Muscle of arm (tissue), 12 donors: Measurements from ENCODE around the gene SLC2A13. TPM values are rescaled to one million over a fixed set of nuclear protein-coding genes. Genes with fewer than 3 reads are reported as not detected.
"Not testable (repeated sequence)": the region's sequence is repeated elsewhere in the genome, so short reads cannot be mapped to it uniquely, and the experiment has no call there.

Source experiments
- DNase-seq: peaks from one replicate; pipeline ENCODE4 v3.0.0-alpha.2; 2013
- polyA plus RNA-seq, 12 donors: library from polyadenylated mRNA; unstranded; fragments of 120-200 nt; gene quantifications; one replicate each; pipeline ENCODE4 v1.2.1, GENCODE V29; 2013; ENCODE audit not compliant: insufficient read length in 12 of 12

The SLC2A13 gene
- polyA plus RNA-seq, 12 donors: 3.6 to 7.6 (median 4.5) TPM; not detected in 1

DNA sequence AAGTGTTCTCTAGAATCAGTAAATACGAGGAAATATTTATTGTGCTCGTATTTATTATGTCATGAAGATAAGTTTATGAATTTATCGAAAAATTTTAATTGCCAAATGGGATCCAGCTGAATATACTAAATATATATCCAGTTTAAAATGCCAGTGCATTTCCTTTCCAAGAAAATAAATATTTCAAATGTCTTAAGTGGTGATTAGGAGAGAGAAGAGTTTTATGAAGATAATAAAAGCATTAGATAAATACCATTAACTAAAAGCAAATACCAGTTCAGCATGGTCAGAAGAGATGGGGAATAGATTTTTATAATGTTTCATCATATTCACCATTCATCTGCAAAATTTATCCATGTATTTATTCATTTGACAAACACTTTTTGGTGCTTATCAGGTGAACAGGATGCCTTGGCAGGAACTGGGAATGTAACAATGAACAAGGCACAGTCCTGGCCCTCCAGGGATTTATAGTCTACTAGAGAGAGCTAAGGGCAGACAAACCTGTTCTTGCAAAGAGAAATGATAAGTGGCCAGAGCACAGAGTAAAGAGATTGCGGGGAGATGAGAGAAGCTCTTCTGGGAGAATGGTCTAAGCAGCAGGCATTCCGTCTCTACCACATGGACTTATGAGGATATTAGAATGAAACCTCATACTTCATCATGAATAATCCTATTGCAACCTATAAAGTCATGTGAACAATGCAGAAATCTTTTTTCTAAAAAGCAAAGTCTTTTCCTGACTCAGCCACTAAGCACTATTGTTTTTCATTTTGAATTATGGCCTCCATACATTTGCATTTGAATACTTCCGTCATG, 342.6 kb downstream of the SLC2A13 start:
- no peak for DNase-seq

DNA sequence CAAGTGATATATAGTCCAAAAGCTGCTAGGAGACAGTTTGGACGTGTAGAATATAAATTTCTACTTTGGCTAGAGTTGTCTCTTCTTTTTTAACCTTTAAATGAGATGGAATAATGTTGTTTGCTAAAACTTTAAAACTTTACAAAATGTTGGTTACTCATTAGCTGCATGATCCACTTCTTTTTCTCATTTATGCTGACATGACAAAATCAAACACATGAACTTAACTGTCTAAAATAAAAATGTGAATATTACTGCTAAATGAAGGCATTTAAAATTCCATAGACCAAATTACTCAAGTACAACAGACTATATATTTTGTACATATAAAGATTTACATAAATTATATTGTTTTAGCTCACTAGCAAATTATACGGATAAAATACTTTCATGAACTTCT, 350.4 kb downstream of the SLC2A13 start:
- no peak for DNase-seq

DNA sequence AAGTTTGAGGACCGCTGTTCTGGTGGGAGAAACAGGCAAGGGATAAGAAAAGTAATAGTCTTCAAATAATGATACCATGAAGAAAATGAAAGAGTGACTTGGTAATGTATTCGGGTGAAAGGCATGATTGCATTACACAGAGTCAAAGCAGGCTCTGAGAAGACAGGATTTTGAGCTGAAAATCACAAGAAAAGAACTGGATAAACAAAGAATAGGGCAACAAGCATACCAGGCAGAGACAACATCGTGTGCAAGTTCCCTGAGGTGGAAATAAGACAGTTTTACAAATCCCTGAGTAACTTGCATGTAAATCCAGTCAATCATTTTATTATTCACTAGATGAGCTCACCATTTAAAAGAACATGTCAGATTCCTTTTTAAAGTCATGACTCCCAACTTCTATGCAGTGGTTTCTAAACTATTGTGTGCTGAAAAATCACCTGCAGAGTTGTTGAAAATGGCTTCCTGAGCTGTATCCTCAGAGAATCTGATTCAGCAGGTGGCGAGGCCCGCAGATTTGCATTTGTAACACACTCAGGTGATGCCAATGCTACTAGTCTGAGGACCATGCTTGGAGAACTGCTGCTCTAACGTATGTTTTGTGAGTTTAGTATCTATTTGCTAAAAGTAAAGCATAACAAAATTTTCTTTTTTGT, 353.3 kb downstream of the SLC2A13 start:
- DNase-seq: no peak

DNA sequence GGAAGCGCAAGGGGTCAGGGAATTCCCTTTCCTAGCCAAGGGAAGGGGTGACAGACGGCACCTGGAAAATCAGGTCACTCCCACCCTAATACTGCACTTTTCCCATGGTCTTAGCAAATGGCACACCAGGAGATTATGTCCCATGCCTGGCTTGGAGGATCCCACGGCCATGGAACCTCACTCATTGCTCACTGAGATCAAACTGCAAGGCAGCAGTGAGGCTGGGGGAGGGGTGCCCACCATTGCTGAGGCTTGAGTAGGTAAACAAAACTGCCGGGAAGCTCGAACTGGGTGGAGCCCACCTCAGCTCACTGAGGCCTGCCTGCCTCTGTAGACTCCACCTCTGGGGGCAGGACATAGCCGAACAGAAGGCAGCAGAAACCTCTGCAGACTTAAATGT, 359.7 kb downstream of the SLC2A13 start:
- not testable (repeated sequence) for DNase-seq

DNA sequence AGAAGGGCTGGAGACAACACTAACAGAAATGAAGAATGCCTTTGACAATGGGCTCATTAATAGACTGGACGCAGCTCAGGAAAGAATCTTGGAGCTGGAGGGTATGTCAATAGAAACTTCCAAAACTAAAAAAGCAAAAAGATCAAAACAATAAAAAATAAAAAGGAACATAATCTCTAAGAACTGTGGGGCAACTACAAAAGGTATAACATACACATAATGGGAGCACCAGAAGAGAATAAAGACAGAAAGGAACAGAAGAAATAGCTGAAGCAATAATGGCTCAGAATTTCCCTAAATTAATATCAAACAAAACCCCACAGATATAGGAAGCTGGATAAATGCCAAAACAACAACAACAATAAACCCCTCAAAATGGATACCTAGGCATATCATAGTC, 362.2 kb downstream of the SLC2A13 start:
- no peak for DNase-seq

DNA sequence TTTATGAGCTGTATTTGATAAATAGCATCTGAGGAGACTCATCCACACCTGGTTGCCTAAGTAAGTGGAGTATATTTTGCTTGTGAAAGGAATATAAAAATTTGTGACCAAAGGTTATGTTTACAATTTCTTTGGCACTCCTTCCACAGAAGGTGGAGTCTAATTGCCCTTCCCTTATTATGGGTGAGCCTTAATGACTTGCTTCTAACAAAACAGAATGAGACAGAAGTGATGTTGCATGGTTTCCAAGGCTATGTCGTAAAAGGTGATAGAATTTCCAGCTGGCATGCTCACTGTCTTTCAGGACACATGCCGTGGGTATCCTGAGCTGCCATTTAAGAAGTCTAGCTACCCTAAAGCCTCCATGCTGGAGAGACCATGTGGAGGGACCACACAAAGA, 369.5 kb downstream of the SLC2A13 start:
- DNase-seq: no peak

DNA sequence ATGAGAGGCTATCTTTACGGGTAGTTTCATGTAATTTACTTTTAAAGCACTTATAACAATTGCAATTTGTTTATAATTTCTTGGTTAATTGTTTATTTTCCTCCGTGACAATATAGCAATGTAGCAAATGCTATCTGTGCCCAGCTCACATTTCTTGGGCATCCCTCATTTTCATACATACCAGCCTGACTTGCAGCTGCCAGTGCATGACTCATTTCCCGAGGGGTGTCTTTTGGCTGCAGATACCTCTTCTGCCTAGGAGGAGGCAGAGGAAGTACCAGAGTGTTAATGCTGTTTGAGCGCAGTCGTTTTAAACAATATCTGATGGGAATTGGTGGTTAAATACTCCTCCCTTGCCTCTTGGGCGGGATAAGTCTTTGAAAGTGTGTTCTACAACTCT, 382.1 kb downstream of the SLC2A13 start:
- DNase-seq: peak; percentile 29

DNA sequence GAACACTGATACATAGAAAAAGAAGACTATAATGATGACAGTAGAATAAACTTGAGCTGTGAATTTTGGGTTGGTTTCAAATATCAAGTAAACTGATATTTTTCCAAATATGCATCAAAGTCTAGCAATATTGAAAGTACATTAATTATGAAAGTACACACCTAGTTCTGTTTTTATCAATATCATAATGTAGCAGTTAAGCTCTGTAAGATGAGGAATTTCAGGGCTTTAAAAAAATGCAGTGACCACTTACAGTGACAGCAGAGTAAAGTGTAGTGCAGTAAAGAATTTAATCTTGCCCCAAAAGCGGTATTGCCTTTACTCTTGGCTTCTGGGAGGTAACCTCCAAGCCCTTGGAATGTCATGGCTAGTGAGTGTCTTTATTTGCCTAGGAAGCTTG, 383.4 kb downstream of the SLC2A13 start:
- no peak for DNase-seq

DNA sequence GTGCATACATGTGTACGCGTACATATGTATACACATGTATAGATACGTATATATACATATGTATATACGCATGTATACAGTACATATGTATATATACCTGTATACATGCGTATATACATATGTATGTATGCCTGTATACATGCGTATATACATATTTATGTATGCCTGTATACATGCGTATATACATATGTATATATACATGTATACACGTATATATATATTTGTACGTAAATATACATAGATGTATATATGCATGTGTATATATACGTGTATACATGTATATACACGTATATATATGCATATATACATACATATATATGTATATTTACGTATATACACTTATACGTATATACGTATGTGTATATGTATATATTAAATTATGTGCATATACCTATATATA, 392.3 kb downstream of the SLC2A13 start:
- no peak for DNase-seq

DNA sequence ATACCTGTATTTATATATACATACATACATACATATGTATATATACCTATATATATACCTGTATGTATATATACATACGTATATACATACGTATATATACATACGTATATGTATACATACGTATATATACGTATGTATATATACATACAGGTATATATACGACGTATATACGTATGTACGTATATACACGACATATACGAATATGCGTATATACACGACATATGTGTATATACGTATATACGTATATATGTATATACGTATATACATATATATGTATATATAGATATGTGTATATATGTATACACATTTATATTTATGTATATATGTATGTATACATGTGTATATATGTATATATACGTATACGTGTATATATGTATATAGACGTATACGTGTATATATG, 393.5 kb downstream of the SLC2A13 start:
- no peak for DNase-seq

Other genes starting within 250 kb of the SLC2A13 start
- 10 to 100 TPM in 1 of 12 donors, 1 to 10 TPM in 10, not detected in 1; 3.6 to 10.5 (median 5.4) TPM for gene LRRK2, start 118.9 kb upstream of the SLC2A13 start, polyA plus RNA-seq